ENCODE measurements around the gene AURKAIP1.

- no peak for TF ChIP-seq POLR2AphosphoS5 (IDR thresholded peaks at IDR 0.05)
- no peak for TF ChIP-seq CTCF (IDR thresholded peaks at IDR 0.05; ENCODE audit: poor library complexity, severe bottlenecking)
- TF ChIP-seq EZH2 (IDR thresholded peaks at IDR 0.05; ENCODE audit: borderline replicate concordance, insufficient read depth, low read length, poor library complexity, severe bottlenecking): no peak
- TF ChIP-seq, protein P1, sequence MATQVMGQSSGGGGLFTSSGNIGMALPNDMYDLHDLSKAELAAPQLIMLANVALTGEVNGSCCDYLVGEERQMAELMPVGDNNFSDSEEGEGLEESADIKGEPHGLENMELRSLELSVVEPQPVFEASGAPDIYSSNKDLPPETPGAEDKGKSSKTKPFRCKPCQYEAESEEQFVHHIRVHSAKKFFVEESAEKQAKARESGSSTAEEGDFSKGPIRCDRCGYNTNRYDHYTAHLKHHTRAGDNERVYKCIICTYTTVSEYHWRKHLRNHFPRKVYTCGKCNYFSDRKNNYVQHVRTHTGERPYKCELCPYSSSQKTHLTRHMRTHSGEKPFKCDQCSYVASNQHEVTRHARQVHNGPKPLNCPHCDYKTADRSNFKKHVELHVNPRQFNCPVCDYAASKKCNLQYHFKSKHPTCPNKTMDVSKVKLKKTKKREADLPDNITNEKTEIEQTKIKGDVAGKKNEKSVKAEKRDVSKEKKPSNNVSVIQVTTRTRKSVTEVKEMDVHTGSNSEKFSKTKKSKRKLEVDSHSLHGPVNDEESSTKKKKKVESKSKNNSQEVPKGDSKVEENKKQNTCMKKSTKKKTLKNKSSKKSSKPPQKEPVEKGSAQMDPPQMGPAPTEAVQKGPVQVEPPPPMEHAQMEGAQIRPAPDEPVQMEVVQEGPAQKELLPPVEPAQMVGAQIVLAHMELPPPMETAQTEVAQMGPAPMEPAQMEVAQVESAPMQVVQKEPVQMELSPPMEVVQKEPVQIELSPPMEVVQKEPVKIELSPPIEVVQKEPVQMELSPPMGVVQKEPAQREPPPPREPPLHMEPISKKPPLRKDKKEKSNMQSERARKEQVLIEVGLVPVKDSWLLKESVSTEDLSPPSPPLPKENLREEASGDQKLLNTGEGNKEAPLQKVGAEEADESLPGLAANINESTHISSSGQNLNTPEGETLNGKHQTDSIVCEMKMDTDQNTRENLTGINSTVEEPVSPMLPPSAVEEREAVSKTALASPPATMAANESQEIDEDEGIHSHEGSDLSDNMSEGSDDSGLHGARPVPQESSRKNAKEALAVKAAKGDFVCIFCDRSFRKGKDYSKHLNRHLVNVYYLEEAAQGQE (IDR thresholded peaks at IDR 0.05; ENCODE audit: borderline replicate concordance): no peak
- no peak for TF ChIP-seq RAD21 (conservative IDR thresholded peaks at IDR 0.05)
Observed at GRCh38 chr1:1338278-1338677, 36.7 kb downstream of the AURKAIP1 start.

Data from neural cell (in vitro differentiated cells).